NB4 (cell line): ENCODE results near the gene CEP104.
A peak's percentile ranks its signal among the peaks of the same experiment; 100 is the strongest.

Experiments
- DNase-seq: peaks from one replicate; pipeline ENCODE4 v3.0.0; 2010; ENCODE audit warnings: low read depth
- H3K4me3 ChIP-seq: one replicate; pipeline ENCODE4 v1.5.1; 2011; ENCODE audit warnings: mild to moderate bottlenecking, low read depth, low read length, moderate library complexity
- MYC ChIP-seq: IDR thresholded peaks from 2 replicates; pipeline ENCODE4 v1.6.1; 2011; ENCODE audit warnings: low read depth, low read length
- POLR2A ChIP-seq: IDR thresholded peaks from 2 replicates; pipeline ENCODE4 v1.6.1; 2011; ENCODE audit warnings: mild to moderate bottlenecking; ENCODE audit not compliant: insufficient read length; ENCODE audit errors: extremely low read depth
- TF ChIP-seq, protein P1 (sequence below): IDR thresholded peaks from 2 replicates; pipeline ENCODE4 v1.6.1; 2011; ENCODE audit warnings: low read depth, low read length
- TF ChIP-seq, protein P2 (sequence below): IDR thresholded peaks from one replicate; pipeline ENCODE4 v1.5.1; 2012; ENCODE audit warnings: low read depth, low read length

Gene CEP104

DNA sequence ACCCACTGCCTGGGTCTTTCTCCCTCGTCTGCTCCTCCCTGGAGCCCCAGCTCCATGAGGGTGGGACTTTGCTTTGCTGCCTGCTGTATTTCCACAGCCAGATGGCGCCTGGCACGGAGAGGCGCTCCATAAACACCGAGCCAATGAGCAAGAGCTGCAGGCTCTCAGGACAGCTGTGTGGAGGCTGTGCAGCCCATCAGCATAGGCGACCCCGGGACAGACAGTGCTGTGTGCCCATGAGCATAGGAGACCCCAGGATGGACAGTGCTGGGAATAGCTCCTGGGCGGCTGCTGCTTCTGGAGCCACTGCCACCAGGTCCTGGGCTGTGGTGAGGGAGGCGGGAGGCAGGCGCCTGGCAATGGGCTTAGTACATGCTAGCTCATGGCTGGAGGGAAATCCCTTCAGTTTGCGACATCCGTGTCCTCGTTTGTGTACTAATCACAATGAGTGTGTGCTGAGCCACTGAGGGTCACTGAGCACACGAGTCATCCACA, 29.2 kb downstream of the CEP104 start:
- TF ChIP-seq MYC (no peak), POLR2A (no peak)
- TF ChIP-seq, protein P1, sequence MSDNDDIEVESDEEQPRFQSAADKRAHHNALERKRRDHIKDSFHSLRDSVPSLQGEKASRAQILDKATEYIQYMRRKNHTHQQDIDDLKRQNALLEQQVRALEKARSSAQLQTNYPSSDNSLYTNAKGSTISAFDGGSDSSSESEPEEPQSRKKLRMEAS, result no peak
- TF ChIP-seq, protein P2, sequence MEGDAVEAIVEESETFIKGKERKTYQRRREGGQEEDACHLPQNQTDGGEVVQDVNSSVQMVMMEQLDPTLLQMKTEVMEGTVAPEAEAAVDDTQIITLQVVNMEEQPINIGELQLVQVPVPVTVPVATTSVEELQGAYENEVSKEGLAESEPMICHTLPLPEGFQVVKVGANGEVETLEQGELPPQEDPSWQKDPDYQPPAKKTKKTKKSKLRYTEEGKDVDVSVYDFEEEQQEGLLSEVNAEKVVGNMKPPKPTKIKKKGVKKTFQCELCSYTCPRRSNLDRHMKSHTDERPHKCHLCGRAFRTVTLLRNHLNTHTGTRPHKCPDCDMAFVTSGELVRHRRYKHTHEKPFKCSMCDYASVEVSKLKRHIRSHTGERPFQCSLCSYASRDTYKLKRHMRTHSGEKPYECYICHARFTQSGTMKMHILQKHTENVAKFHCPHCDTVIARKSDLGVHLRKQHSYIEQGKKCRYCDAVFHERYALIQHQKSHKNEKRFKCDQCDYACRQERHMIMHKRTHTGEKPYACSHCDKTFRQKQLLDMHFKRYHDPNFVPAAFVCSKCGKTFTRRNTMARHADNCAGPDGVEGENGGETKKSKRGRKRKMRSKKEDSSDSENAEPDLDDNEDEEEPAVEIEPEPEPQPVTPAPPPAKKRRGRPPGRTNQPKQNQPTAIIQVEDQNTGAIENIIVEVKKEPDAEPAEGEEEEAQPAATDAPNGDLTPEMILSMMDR, result no peak
- peak; percentile 19 for DNase-seq
- no peak overlapping the region for H3K4me3 ChIP-seq

DNA sequence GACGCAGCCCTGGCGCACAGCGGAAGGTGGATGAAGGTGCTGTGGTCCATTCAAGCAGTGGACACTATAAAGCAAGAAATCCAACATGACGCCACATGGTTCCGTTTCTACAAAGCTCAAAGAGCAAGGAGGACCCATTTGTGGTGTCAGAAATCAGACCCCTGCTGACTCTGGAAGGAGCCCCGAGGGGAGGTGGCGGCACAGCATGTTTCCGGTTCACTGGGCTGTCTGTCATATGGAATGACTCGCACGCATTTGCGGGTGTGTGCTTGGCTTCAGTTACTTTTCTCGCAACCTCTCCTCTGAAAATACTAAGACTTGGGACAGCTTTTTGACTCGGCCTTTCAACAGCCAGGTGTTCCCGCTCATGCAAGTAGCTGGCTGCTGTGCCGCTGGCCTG, 31.7 kb downstream of the CEP104 start:
- TF ChIP-seq POLR2A (no peak), MYC (no peak)
- TF ChIP-seq, protein P1, result no peak
- TF ChIP-seq, protein P2, result no peak
- DNase-seq, result no peak
- no peak overlapping the region for H3K4me3 ChIP-seq

DNA sequence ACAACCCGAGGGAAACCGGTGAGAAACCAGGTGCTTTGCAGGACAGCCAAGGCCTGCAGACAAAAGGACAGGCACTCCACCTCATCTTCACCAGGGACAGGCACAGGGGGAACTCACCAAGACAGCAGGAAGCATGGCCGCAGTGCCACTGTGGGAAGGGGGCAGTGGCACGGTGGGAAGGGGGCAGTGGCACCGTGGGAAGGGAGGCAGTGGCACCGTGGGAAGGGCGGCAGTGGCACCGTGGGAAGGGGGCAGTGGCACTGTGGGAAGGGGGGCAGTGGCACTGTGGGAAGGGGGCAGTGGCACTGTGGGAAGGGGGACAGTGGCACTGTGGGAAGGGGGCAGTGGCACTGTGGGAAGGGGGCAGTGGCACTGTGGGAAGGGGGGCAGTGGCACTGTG, 32.4 kb downstream of the CEP104 start:
- TF ChIP-seq, protein P1, result no peak
- TF ChIP-seq POLR2A, result no peak
- TF ChIP-seq, protein P2, result no peak
- TF ChIP-seq MYC, result no peak
- no peak overlapping the region for H3K4me3 ChIP-seq
- no peak for DNase-seq

DNA sequence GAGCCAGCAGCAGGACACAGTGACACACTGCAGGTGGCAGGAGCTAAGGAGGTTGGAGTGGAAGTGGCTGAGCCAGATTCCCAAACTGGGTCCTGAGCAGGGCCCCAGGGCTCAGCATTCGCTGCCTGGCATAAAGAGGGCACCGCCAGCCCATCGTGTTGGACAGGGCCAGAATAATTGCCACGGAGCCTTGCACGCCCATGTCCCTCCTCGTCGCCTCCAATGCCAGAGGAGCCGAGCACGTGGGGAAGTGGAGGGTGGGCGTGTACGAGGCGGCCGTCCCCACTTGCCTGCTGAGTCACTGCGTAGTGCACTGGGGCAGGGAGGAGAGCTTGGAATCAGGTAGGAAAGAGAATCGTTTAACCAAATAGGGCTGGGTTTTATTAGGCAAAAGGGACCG, 34.6 kb downstream of the CEP104 start:
- H3K4me3 ChIP-seq, result no peak overlapping the region
- TF ChIP-seq, protein P2, result no peak
- TF ChIP-seq POLR2A (no peak), MYC (no peak)
- TF ChIP-seq, protein P1, result no peak
- no peak for DNase-seq

DNA sequence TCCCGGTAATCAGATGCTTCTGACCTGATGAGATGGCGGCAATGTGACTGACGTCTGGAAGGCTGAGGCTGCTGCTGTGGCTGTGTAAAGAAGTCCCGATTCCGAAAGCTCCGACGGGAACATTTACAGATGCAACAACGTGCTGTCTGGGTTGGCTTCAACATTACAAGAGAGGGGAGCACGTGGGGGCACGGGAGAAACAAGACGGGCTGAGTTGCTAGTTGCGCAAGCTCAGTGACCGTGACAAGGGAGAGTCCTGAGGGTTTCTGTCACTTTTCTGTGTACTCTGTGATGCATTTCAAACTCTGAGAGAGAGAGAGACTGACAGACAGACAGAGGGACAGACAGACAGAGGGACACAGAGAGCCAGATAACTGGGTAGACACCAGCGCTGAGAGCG, 35.1 kb downstream of the CEP104 start:
- DNase-seq, result no peak
- no peak overlapping the region for H3K4me3 ChIP-seq
- TF ChIP-seq MYC (no peak), POLR2A (no peak)
- TF ChIP-seq, protein P2, result no peak
- TF ChIP-seq, protein P1, result no peak

DNA sequence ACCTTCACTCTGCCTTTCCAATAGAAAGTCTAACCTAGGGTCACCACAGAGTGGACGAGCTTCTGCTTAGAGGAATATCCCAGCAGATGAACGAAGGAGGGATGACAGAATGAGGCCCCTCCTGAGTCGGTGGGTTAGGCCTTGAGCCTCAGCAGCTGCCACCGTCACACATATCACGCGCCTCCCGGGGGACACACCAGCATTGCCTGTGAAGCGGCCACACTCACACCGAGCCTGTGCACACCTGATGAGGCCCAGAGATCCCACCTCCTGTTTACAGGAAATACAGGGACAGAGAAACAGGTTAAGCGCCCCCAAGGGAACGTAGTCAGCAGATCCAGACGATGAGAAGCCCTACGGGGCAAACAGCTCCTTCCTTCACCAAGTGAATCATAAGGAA, 35.6 kb downstream of the CEP104 start:
- H3K4me3 ChIP-seq, result no peak overlapping the region
- TF ChIP-seq, protein P2, result no peak
- TF ChIP-seq POLR2A (no peak), MYC (no peak)
- TF ChIP-seq, protein P1, result no peak
- DNase-seq, result no peak
